GM12891 (cell line): Measurements from ENCODE around the gene STARD13.
A peak's percentile ranks its signal among the peaks of the same experiment; 100 is the strongest.

ENCODE experiments used
- DNase-seq: peaks from one replicate; pipeline ENCODE4 v3.0.0; 2011; ENCODE audit warnings: low spot score; ENCODE audit not compliant: insufficient read length
- FAIRE-seq: peaks from 2 replicates; lab custom pipeline; 2011; peaks lifted over from hg19 to GRCh38; lab: Jason Lieb, UNC
- PAX5 ChIP-seq: IDR thresholded peaks from 2 replicates; pipeline ENCODE4 v1.6.1; 2011; ENCODE audit warnings: low read length, moderate library complexity, mild to moderate bottlenecking; ENCODE audit not compliant: insufficient read depth, severe bottlenecking
- POLR2A ChIP-seq: IDR thresholded peaks from 2 replicates; pipeline ENCODE4 v1.6.1; 2011; ENCODE audit warnings: low read depth, low read length, control low read depth
- POLR2AphosphoS5 ChIP-seq: IDR thresholded peaks from 2 replicates; pipeline ENCODE4 v1.6.1; 2011; ENCODE audit warnings: low read depth, low read length, control low read depth
- POU2F2 ChIP-seq: IDR thresholded peaks from 2 replicates; pipeline ENCODE4 v1.6.1; 2011; ENCODE audit warnings: low read depth, mild to moderate bottlenecking, control low read depth, low read length, moderate library complexity
- SPI1 ChIP-seq: IDR thresholded peaks from 2 replicates; pipeline ENCODE4 v1.6.1; 2011; ENCODE audit warnings: low read depth, low read length, control low read depth
- TAF1 ChIP-seq: IDR thresholded peaks from 2 replicates; pipeline ENCODE4 v1.6.1; 2011; ENCODE audit warnings: low read depth, low read length, control low read depth

Gene STARD13

DNA sequence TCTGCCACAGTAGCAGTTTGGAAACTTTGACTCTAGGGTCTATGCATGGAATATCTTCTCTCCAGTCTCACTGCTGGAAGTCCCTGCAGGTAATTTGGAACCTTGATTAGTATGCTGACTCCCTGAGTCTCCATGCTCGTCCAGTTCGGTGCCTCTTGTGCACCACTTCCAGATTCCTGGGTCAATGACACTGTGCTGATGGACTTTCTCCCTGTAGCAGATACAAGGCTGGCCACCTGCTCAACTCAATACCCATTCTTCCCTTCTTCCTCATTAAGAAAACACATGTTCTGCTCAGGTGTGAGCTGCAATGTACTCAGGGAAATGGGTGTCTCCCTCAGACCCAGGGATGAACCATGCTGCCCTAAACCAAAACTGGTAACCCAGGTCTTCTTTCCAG lies 170.3 kb downstream of the STARD13 start:
- DNase-seq (no peak), FAIRE-seq (no peak)
- TF ChIP-seq POLR2AphosphoS5: no peak
- TF ChIP-seq PAX5: no peak
- TF ChIP-seq POLR2A: no peak
- no peak for TF ChIP-seq POU2F2
- no peak for TF ChIP-seq TAF1
- no peak for TF ChIP-seq SPI1

DNA sequence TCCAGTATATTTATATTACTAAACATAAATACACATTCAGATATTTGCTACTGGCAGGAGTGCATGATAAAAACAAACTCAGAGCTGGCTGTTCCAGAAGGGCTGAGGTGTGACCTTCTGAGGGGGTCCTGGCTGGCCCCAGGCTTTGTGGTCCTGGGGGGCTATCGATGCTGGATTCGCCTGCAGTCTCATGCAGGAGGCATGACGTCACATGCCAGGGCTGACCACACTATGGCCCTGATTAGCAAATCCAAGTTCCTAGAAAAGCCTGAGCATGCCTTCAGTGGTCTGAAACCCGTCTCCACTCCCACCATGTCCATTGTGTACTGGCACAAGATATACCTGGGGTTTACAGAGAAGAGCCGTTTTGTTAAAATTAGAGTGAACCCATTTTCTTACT lies 171.4 kb downstream of the STARD13 start:
- no peak for TF ChIP-seq TAF1
- no peak for TF ChIP-seq POLR2AphosphoS5
- no peak for TF ChIP-seq SPI1
- no peak for TF ChIP-seq PAX5
- no peak for TF ChIP-seq POLR2A
- TF ChIP-seq POU2F2: no peak
- no peak for DNase-seq
- no peak for FAIRE-seq

DNA sequence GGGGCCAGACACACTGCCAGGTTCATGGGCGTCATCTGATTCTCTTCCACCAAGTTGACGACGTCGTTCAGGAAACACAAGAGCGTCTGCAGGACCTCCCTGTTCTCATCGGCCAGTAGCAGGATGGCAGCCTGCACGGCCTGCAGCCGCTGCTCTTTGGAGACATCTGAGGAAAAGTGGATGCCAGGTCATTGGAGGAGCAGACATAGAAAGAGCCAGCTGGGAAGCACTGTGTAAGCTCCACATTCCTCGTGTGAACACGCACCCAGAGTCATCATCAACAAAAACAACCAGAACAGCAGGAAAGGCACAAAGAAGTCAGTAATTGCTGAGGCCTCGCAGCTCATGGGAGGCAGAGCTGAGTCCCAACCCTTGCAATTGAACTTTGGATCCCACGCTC lies 172.8 kb downstream of the STARD13 start:
- no peak for FAIRE-seq
- no peak for DNase-seq
- no peak for TF ChIP-seq POU2F2
- TF ChIP-seq POLR2AphosphoS5: no peak
- no peak for TF ChIP-seq PAX5
- no peak for TF ChIP-seq TAF1

DNA sequence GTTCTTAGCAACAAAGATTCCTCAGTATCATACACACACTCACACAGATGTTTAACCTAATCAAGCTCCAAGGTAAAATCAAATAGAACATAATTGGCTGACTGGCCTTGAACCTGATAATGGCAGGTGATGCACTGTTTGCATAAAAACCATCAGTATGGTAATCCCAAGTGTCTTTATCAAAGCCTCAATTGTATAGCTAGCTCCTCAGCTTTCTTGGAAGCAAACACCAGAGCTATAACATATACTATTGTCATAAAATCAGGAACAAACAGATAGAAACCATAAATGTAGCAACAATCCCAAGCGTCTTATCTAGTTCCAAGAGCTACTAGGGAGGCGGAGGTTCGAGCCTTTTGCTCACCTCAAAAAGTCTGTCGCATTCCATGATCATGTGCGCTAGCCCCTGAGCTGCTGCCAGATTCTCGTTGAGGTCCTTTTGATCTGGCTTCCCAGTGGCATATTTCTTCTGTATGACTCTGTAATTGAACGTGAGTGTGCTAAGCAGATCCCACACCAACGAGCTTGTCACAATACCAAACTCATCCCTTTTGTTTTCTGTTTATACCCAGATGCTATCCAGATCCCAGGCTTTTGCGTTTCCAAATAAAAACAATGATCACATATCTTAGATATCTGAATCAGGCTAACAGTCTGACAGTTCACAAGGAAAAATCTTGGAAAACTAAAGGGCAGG lies 174.0 kb downstream of the STARD13 start:
- no peak for TF ChIP-seq POU2F2
- TF ChIP-seq POLR2AphosphoS5: no peak
- TF ChIP-seq PAX5: no peak
- TF ChIP-seq TAF1: no peak
- TF ChIP-seq POLR2A: no peak
- no peak for TF ChIP-seq SPI1
- FAIRE-seq (peak; percentile 72), DNase-seq (no peak)

DNA sequence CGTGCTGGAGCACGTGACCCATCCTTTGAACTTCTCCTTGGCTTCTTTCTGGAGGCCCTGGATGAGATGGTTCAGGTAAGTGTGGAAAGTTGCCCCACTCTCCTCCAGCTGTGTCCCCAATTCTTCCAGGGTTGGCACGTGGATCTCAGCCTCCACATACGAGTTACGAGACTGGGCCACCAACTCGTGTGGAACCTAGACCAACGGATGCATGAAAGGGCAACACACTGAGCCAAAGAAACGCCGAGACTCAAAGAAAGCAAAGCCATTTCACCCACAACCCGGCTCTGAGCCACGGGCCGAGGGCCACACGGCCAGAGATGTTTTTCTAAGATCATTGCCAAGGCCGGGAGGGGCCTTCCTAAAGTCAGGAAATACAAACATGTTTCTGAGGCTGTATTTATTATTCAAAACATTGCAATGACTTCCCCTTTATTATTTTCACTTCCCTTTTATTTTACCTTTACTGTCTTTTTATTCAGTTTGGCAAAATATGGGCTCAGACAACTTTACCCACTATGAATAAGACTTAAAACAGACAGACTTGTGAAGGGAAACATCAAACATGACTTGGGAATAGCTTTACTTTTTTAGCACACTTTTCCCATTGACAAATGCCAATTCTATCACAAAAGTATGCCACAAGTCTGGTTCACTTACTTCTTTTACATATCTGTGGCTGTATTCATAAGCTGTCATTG lies 174.7 kb downstream of the STARD13 start:
- FAIRE-seq: peak; percentile 78
- TF ChIP-seq PAX5 (no peak), POU2F2 (no peak), POLR2AphosphoS5 (no peak), SPI1 (peak; percentile 97)

DNA sequence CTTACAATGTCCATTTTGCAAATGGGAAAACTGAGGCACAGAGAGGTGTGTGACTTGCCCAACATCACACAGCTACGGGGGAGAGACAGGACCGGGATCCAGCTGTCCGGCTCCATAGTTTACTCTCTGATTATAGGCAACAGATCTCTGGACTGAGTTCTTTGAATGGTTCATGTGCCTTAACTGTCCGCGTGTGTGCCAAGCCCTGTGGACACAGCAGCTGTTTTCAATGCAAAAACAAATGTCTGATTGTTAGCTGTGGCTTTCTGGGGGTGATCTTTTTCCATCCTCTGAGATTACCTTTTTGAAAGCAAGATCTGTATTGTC lies 175.2 kb downstream of the STARD13 start:
- no peak for FAIRE-seq
- no peak for TF ChIP-seq SPI1
- no peak for TF ChIP-seq POU2F2
- no peak for TF ChIP-seq POLR2AphosphoS5
- TF ChIP-seq TAF1: no peak
- no peak for TF ChIP-seq PAX5
- TF ChIP-seq POLR2A: no peak

More for the DNA sequence above, 174.7 kb downstream of the STARD13 start:
- no peak for DNase-seq

DNA sequence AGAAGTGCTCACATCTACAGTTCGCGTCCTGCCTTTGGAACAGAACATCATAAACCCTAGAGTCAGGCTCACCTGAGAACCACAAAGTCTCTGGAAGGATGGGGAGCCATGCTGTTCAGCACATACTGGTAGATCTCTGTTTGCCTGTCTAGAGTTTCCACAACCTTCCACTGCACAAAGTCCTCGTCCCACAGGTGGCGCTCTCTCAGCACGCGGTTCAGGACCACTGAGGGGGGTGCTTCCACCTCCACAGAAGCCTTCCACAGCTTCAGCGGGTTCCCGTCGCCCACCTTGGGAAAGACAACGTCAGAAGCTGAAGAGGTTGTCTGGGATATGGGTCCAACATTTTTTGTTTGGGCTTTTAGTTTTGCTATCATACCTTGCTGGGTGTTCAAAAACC lies 175.8 kb downstream of the STARD13 start:
- no peak for TF ChIP-seq POU2F2
- FAIRE-seq (peak; percentile 82), DNase-seq (no peak)

More for the DNA sequence above, 175.2 kb downstream of the STARD13 start:
- no peak for DNase-seq

DNA sequence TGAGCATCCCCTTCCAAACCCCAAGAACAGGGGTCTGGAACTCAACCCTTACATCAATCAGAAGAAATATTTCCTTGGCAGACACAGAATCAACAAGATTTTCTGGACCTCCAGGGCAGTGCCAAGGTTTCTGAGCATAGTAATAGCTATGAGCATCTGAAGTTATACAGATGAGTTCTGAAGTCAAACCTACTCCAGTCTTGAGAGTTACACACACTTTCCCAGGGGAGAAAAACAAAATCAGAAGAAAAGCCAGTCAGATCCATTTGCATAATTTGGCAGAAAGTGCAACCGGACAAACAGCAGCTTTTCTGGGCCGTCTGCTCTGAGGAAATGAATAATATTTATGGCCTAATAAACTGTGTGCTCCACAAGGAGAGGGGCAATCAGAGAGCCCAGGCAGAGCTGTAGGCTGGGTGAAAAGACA lies 176.3 kb downstream of the STARD13 start:
- DNase-seq: no peak
- no peak for FAIRE-seq

DNA sequence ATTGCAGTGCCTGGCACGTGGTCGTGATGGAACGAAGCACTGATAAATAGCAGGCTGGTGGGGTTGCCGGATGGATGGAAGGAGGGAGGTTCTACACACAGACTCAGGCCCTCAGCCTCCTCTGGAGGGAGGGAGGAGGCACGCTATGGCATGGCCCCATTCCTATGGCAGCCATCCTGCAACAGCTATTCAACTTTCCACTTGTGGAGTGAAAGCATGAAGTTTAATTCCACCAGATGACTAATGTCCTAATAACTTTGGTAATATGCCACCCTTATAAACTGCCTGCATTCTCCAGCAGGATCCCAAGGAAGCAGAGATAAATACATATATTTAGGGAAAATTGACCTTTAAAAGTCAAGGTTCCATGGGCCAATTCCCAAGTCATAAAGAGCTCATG lies 176.9 kb downstream of the STARD13 start:
- FAIRE-seq (no peak), DNase-seq (no peak)
- TF ChIP-seq TAF1 (no peak), POLR2A (no peak), POLR2AphosphoS5 (no peak), SPI1 (no peak), POU2F2 (no peak), PAX5 (no peak)

More for the DNA sequence above, 176.3 kb downstream of the STARD13 start:
- TF ChIP-seq PAX5 (no peak), POU2F2 (peak; percentile 69; the same call in 1 of the 2 replicates)

DNA sequence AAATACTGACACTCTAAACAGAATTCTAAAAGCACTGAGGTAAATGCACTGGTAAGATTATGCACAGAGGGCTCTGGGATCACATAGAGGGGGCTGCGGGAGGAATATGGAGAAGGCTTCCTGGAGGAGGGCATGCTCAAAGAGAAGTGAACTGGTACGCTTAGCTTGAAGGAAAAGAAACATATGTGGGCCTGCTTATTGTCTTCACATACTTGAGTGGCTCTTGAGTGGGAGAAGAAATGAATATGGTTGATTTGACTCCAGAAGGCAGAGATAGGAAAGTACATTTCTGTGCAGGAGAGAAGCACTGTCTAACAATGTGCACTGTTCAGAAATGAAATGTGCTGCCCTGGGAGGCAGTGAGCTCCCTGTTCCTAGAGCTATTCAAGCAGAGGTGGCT lies 178.2 kb downstream of the STARD13 start:
- FAIRE-seq (peak; percentile 20), DNase-seq (no peak)
- TF ChIP-seq POLR2A (no peak), TAF1 (no peak), PAX5 (no peak)
